ENCODE measurements around the gene IL4R. TPM values are rescaled to one million over a fixed set of nuclear protein-coding genes. Genes with fewer than 3 reads are reported as not detected.
"Not testable (repeated sequence)": the region's sequence is repeated elsewhere in the genome, so short reads cannot be mapped to it uniquely, and the experiment has no call there.

Gene IL4R
- polyA plus RNA-seq, 4 donors: 13.2 to 20.5 (median 15.5) TPM

DNA sequence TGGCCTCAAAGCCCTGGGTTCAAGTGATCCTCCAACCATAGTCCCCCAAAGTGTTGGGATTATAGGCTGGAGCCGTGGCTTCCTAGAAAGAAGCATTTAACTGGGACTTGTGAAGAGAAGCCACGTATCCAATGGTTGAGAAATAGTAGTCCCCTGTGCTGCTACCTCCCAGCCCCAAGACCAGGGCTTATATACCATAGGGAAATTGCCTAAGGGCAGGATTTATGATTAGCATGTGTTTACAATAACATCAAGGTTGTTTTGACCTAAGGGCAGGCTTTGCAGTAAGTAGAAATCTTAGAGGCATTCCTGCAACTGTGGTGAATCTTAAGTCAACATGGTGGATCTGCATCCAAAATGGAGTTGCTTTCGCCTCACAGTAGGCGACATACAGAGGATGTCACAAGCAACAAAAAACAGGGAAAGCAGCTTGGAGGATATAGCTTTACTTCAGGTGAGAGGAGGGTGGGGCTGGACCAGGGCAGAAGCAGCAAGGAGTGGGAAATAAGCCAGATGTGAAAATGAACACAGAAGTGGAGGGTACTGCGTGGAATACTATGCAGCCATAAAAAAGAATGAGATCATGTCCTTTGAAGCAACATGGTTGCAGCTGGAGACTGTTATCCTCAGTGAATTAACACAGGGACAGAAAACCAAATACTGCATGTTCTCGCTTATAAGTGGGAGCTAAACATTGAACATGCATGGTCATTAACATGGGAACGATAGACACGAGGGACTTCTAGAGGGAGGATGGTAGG lies 26.5 kb upstream of the IL4R start:
- no peak for DNase-seq (ENCODE audit: low read depth in 4 of 4, low spot score in 3 of 4)

- DNase-seq (ENCODE audit: low read depth in 4 of 4, low spot score in 3 of 4): no peak
Measured at GRCh38 chr16:27287887-27288286, 25.9 kb upstream of the IL4R start.

- not testable (repeated sequence) for DNase-seq (ENCODE audit: low read depth in 4 of 4, low spot score in 3 of 4)
Measured at GRCh38 chr16:27288313-27288712, 25.5 kb upstream of the IL4R start.

DNA sequence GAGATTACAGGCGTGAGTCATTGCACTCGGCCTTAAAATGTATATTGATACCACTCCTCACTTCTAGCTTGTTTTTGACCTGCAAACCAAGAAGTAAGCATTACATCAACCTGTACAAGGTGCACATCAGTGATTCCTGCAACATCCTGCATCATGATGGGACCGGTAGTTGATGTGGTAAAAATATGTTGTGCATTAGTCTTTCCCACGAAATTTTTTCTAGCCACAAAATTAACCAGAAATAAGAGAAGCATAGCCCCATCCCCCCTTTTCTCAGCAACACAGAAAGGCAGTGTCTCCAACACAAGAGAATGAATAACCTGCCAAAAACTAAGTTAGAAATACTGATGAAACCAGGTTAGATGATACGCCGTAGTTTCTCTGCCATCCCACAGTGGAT lies 24.1 kb upstream of the IL4R start:
- no peak for DNase-seq (ENCODE audit: low read depth in 4 of 4, low spot score in 3 of 4)

- no peak for DNase-seq (ENCODE audit: low read depth in 4 of 4, low spot score in 3 of 4)
Measured at GRCh38 chr16:27290562-27290961, 23.2 kb upstream of the IL4R start.

DNA sequence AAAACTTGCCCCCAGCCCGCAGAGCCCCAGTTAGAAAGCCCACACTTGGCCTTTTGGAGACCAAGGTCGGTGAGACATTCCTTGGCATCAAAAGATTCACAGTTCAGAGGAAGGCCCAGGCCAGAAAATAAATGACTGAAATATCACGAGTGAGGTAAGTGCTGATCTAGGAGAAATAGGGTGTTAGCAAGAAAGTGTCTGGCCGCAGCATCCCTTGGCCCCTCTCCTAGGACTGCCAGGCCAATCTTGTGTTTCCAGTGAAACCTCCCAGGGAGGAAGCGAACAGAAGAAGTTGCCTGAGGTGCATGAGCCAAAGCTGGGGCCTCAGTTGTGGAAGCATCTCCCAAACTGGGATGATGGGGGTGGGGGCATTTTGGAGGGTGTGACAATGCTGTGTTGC lies 22.7 kb upstream of the IL4R start:
- DNase-seq (ENCODE audit: low read depth in 4 of 4, low spot score in 3 of 4): no peak

DNA sequence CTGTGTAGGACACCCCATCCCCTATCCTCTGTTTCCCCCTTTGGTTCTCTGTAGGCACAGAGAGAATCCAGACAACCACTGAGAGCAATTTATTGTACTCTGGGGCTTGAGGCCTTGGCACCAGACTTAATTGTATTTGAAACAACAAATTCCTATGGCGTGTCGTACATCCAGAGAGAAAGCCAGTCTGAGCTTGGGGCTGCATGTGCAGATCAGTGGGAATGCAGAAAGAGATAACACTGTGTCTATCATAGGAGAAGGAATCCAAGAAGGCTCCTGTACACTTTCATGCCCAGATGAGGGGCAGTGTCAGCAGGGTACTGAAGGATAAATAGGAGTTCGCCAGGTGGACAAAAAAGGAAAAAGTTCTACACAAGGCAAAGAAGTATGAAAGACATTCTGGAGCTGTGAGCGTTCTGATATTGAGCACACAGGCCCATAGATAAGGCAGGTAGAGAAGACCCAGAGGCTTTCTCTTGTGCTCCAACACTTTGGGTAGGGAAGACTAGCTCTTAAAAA lies 22.0 kb upstream of the IL4R start:
- DNase-seq (ENCODE audit: low read depth in 4 of 4, low spot score in 3 of 4): no peak

DNA sequence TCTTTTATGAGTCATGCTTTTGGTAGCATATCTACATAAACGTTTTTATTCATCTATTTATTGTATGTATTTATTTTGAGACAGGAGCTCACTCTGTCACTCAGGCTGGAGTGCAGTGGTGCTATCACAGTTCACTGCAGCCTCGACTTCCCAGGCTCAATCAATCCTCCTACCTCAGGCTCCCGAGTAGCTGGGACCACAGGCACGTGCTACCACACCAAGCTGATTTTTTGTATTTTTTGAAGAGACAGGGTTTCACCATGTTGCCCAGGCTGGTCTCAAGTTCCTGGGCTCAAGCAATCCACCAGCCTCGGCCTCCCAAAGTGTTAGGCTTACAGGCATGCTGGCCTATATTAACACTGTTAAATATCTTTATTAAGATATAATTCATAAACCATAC lies 20.4 kb upstream of the IL4R start:
- no peak for DNase-seq (ENCODE audit: low read depth in 4 of 4, low spot score in 3 of 4)

GRCh38 chr16:27298132-27298531 lies 15.6 kb upstream of the IL4R start:
- DNase-seq (ENCODE audit: low read depth in 4 of 4, low spot score in 3 of 4): no peak

DNA sequence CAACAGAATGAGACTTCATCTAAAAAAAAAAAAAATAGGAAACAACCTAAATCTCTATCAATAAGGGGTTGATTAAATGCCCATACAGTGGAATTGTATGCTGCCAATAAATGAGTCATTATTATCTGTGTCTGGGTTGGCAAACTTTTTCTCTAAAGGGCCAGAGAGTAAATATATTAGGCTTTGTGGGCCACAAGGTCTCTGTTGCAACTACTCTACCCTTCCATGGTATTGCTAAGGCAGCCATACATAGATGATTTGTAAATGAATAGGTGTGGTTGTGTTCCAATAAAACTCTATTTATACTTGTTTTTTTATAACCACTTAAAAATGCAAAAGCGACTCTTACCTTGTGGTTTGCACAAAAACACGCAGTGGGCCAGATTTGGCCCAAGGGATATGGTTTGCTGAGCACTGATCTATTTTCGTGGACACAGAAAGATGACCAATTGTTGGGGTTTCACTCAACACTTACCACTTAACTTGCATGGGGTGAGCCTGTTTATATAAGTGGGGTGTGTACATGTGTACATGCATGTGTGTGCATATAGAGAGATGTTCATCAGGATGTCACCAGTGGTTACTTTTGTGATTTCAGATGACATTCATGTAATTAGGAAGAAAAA lies 12.4 kb upstream of the IL4R start:
- no peak for DNase-seq (ENCODE audit: low read depth in 4 of 4, low spot score in 3 of 4)

- no peak for DNase-seq (ENCODE audit: low read depth in 4 of 4, low spot score in 3 of 4)
Measured at GRCh38 chr16:27302126-27302525, 11.6 kb upstream of the IL4R start.

DNA sequence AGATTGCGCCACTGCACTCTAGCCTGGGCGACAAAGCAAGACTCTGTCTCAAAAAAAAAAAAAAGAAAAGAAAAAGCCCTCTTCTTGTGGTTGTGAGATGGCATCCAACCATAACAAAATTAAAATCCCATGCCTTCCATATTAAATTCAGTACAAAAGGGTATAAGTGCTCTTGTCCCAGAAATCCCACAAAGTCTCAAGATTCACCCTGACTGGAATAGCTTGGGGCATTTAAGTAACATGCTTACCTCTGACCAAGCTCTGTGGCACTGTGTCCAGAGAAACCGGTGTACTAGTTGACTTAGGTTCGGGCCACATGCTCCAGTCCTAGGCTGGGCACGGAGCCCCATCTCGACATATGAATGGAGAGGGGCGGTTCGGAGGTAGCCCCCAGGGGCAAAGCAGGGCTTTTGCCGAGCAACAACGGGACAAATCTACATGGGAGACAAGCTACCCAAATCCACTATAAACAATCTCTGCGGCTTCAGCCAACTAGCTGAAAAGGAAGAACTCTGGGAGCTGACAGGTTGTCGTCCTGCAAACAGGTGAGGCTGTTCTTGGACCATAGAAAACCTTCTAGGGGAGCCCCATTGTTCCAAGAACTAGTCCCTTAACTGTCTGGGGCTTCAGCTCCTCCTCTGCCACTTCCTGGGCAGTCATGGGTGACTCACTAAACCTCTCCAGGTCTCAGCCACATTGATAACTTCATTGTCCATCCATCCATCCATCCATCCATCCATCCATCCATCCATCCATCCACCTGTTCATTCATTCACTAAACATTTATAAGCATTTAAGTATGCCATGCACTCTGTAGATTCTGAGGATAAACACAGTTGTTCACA lies 10.3 kb upstream of the IL4R start:
- DNase-seq (ENCODE audit: low read depth in 4 of 4, low spot score in 3 of 4): no peak

- no peak for DNase-seq (ENCODE audit: low read depth in 4 of 4, low spot score in 3 of 4)
Measured at GRCh38 chr16:27304102-27304501, 9.7 kb upstream of the IL4R start.

- DNase-seq (ENCODE audit: low read depth in 4 of 4, low spot score in 3 of 4): no peak
Measured at GRCh38 chr16:27304881-27305745, 8.7 kb upstream of the IL4R start.

DNA sequence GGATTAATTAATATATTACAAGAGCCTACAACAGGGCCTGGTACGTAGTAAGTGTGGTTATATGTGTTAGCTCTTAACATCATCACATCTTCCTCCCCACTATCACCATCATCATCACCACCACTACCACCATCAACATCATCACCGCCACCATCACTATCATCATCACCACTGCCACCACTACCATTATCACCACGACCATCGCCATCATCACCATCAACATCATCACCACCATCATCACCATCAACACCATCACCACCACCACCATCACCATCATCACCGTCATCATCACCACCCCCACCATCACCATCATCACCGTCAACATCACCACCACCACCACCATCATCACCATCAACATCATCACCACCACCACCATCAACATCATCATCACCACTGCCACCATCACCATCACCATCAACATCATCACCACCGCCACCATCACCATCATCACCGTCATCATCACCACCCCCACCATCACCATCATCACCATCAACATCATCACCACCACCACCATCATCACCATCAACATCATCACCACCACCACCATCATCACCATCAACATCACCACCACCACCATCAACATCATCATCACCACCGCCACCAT lies 7.8 kb upstream of the IL4R start:
- DNase-seq (ENCODE audit: low read depth in 4 of 4, low spot score in 3 of 4): no peak

GRCh38 chr16:27308792-27309191 lies 5.0 kb upstream of the IL4R start:
- no peak for DNase-seq (ENCODE audit: low read depth in 4 of 4, low spot score in 3 of 4)

DNA sequence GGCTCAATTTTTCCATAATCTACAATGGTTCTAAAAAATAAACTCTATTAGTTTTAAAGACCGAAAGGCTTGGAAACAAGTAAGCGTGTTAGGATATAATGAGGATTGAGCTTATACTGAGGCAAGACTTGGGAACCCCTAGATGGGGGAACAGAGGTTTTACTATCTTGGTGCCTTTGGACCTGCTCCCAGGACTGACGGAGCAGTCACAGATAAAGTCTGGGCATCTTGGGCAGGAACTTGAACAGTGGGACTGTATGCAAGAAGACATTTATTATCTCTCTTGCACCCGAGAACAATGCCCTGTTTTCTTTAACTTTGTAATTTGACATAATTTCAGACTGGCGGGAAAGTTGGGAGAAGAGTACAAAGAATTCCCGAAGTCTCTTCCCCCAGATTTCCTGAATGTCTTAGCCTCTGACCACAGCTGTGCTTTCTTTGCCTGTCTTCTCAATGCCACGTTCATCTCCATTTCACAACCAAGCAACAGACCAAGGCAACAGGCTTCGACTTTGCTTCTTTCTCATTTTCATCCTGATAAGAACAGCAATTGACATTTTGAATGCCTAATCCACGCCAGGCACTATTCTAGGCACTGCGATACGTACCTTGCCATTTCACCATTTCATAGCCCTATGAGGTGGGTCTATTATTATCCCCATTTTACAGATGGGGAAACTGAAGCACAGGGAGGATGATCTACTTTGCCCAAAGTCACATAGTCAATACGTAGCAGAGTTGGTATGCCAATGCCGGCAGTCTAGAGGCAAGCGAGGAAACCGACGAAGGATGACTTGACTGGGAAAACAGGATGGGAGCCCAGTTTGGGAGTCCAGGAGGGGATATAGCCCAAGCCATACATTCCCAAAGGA lies 3.0 kb upstream of the IL4R start:
- DNase-seq (ENCODE audit: low read depth in 4 of 4, low spot score in 3 of 4): no peak

GRCh38 chr16:27311448-27311830 lies 2.3 kb upstream of the IL4R start:
- DNase-seq (ENCODE audit: low read depth in 4 of 4, low spot score in 3 of 4): no peak

DNA sequence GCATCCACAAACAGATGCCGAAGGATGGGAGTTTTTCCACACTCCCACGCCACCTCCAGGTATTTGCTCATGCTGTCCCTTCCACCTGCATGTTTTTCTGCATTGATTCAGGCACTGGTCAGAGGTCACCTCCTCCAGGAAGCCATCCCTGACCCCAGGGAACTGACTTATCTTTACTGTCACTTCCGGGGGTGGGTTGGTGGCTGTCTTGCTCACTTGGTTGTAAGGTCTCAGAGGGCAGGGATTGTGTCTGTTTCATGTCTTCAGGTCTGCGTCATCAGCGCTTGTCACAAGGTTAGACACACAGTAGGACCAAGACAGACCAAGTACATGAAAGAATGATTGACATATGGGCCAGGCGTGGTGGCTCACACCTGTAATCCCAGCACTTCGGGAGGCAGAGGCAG lies 1.9 kb upstream of the IL4R start:
- DNase-seq (ENCODE audit: low read depth in 4 of 4, low spot score in 3 of 4): no peak

All from left renal pelvis (tissue), 4 donors.